PC-9 (cell line): Measurements from ENCODE around the gene ITIH4. TPM values are rescaled to one million over a fixed set of nuclear protein-coding genes. Genes with fewer than 3 reads are reported as not detected.

ENCODE experiments used
- BruUV-seq: library from RNA; stranded (reverse); fragments of 400-500 nt; replicated peaks from 2 replicates; lab custom pipeline; 2021; lab: Mats Ljungman, UMichigan
- CTCF ChIA-PET: fragments of 300-600 bp; sonication (Branson Sonifier 250); formaldehyde crosslinking; loops from one replicate; lab custom pipeline; 2022; ENCODE audit warnings: antibody characterized with exemption; lab: Charles Lee
- POLR2A ChIA-PET: fragments of 300-600 bp; sonication (Branson Sonifier 250); formaldehyde crosslinking; loops from one replicate; lab custom pipeline; 2022; ENCODE audit warnings: antibody characterized with exemption; ENCODE audit not compliant: unreplicated experiment; lab: Charles Lee
- DNase-seq, 2 experiments: peaks; one replicate each; pipeline versions ENCODE4 v3.0.0 to v3.0.0-alpha.2; 2015 to 2022; ENCODE audit warnings: mixed read lengths in 1 of 2
- H2AFZ ChIP-seq: fragments of 200-600 bp; sonication (generic); 2 replicates; pipeline ENCODE4 v1.8.1; 2017; ENCODE audit warnings: antibody characterized with exemption
- H3F3A ChIP-seq: fragments of 200-600 bp; sonication (generic); 2 replicates; pipeline ENCODE4 v1.8.1; 2017; ENCODE audit warnings: antibody characterized with exemption, mild to moderate bottlenecking, low read depth; ENCODE audit not compliant: insufficient read depth
- H3K27ac ChIP-seq: fragments of 200-600 bp; sonication (generic); 2 replicates; pipeline ENCODE4 v1.6.1; 2016; ENCODE audit warnings: mixed run types
- H3K27me3 ChIP-seq: fragments of 200-600 bp; sonication (generic); 2 replicates; pipeline ENCODE4 v1.6.1; 2016; ENCODE audit warnings: low read depth, mixed run types; ENCODE audit not compliant: insufficient read depth
- H3K36me3 ChIP-seq: fragments of 200-600 bp; sonication (generic); 2 replicates; pipeline ENCODE4 v1.6.1; 2016; ENCODE audit warnings: low read depth, mixed run types
- H3K4me1 ChIP-seq: fragments of 200-600 bp; sonication (generic); replicated peaks from 2 replicates; pipeline ENCODE4 v1.6.1; 2016; ENCODE audit warnings: mixed run types; ENCODE audit not compliant: insufficient read depth
- H3K4me2 ChIP-seq: fragments of 200-600 bp; sonication (generic); 2 replicates; pipeline ENCODE4 v1.6.1; 2017; ENCODE audit warnings: mixed run types
- H3K4me3 ChIP-seq: fragments of 200-600 bp; sonication (generic); 2 replicates; pipeline ENCODE4 v1.6.1; 2016; ENCODE audit warnings: mixed run types
- H3K79me2 ChIP-seq: fragments of 200-600 bp; sonication (generic); 2 replicates; pipeline ENCODE4 v1.6.1; 2017; ENCODE audit warnings: low read depth, mixed run types
- H3K9me2 ChIP-seq: fragments of 200-600 bp; sonication (generic); 2 replicates; pipeline ENCODE4 v1.8.1; 2017; ENCODE audit warnings: mild to moderate bottlenecking; ENCODE audit not compliant: insufficient read depth
- H3K9me3 ChIP-seq: fragments of 200-600 bp; sonication (generic); 2 replicates; pipeline ENCODE4 v1.8.1; 2016; ENCODE audit warnings: low read depth; ENCODE audit not compliant: insufficient read depth
- H4K20me1 ChIP-seq: fragments of 200-600 bp; sonication (generic); 2 replicates; pipeline ENCODE4 v1.8.1; 2017; ENCODE audit not compliant: insufficient read depth
- CTCF ChIP-seq: fragments of 200-600 bp; sonication (generic); conservative IDR thresholded peaks from 2 replicates; pipeline ENCODE4 v1.6.1; 2017; ENCODE audit warnings: mixed run types, antibody characterized with exemption, mild to moderate bottlenecking, moderate library complexity
- EZH2 ChIP-seq: fragments of 200-600 bp; sonication (generic); IDR thresholded peaks from 2 replicates; pipeline ENCODE4 v1.8.0; 2017; ENCODE audit warnings: antibody characterized with exemption, low read depth
- intact Hi-C: fragments of 100-400 bp; cut with micrococcal nuclease; formaldehyde crosslinking; loops from one replicate; pipeline ENCODE4 v1.10.0; 2022; ENCODE audit not compliant: unreplicated experiment
- total RNA-seq: library from RNA; stranded (reverse); gene quantifications from 2 replicates; pipeline ENCODE4 v1.2.3, GENCODE V29; 2021

ITIH4 gene
- total RNA-seq, 1 experiment from 2014 or later, result 2.5 TPM

- CTCF ChIA-PET, result no interaction called here
- DNase-seq, result no peak
- Histone ChIP-seq H4K20me1 (no peaks in the 10 kb centered on the region), H3K4me1 (no peaks in the 10 kb centered on the region), H3K9me2 (no peaks in the 10 kb centered on the region), H3K9me3 (no peaks in the 10 kb centered on the region), H2AFZ (no peak overlapping the region), H3K4me2 (no peak overlapping the region), H3F3A (no peaks in the 10 kb centered on the region), H3K36me3 (no peaks in the 10 kb centered on the region), H3K27me3 (peaks cover 41% of the 10 kb centered on the region), H3K4me3 (no peak overlapping the region), H3K27ac (no peak overlapping the region), H3K79me2 (no peaks in the 10 kb centered on the region)
- intact Hi-C loops, result no loop called here
- BruUV-seq, result no TSS peak
- POLR2A ChIA-PET, result no interaction called here
- no peak for TF ChIP-seq CTCF
- no peak for TF ChIP-seq EZH2
Measured at GRCh38 chr3:52787246-52787645, 43.2 kb downstream of the ITIH4 start.

- BruUV-seq, result no TSS peak
- Histone ChIP-seq H3K36me3 (no peaks in the 10 kb centered on the region), H3K4me2 (no peak overlapping the region), H3K27ac (no peak overlapping the region), H3K9me3 (no peaks in the 10 kb centered on the region), H3K4me1 (no peaks in the 10 kb centered on the region), H3F3A (no peaks in the 10 kb centered on the region), H2AFZ (no peak overlapping the region), H3K9me2 (no peaks in the 10 kb centered on the region), H3K79me2 (no peaks in the 10 kb centered on the region), H3K4me3 (no peak overlapping the region), H4K20me1 (no peaks in the 10 kb centered on the region), H3K27me3 (peaks cover 44% of the 10 kb centered on the region)
- intact Hi-C loops, result no loop called here
- ChIA-PET POLR2A (no interaction called here), CTCF (no interaction called here)
- DNase-seq, result no peak
- TF ChIP-seq EZH2, result no peak
- TF ChIP-seq CTCF, result no peak
Measured at GRCh38 chr3:52786330-52787215, 43.9 kb downstream of the ITIH4 start.

GRCh38 chr3:52784931-52785590 is 45.4 kb downstream of the ITIH4 start:
- H4K20me1 ChIP-seq, result no peaks in the 10 kb centered on the region
- no peak overlapping the region for H3K4me3 ChIP-seq
- H3K9me2 ChIP-seq, result no peaks in the 10 kb centered on the region
- H3K36me3 ChIP-seq, result no peaks in the 10 kb centered on the region
- peaks cover 49% of the 10 kb centered on the region for H3K27me3 ChIP-seq
- no peaks in the 10 kb centered on the region for H3K4me1 ChIP-seq
- ChIA-PET CTCF (no interaction called here), POLR2A (no interaction called here)
- BruUV-seq, result no TSS peak
- no peaks in the 10 kb centered on the region for H3F3A ChIP-seq
- no peaks in the 10 kb centered on the region for H3K9me3 ChIP-seq
- no peaks in the 10 kb centered on the region for H3K79me2 ChIP-seq
- no peak overlapping the region for H2AFZ ChIP-seq
- intact Hi-C loops, result no loop called here
- no peak overlapping the region for H3K27ac ChIP-seq
- DNase-seq, result no peak
- H3K4me2 ChIP-seq, result no peak overlapping the region
- TF ChIP-seq EZH2 (no peak), CTCF (no peak)
